ENCODE data around the gene LGALS1.

Gene LGALS1

DNA sequence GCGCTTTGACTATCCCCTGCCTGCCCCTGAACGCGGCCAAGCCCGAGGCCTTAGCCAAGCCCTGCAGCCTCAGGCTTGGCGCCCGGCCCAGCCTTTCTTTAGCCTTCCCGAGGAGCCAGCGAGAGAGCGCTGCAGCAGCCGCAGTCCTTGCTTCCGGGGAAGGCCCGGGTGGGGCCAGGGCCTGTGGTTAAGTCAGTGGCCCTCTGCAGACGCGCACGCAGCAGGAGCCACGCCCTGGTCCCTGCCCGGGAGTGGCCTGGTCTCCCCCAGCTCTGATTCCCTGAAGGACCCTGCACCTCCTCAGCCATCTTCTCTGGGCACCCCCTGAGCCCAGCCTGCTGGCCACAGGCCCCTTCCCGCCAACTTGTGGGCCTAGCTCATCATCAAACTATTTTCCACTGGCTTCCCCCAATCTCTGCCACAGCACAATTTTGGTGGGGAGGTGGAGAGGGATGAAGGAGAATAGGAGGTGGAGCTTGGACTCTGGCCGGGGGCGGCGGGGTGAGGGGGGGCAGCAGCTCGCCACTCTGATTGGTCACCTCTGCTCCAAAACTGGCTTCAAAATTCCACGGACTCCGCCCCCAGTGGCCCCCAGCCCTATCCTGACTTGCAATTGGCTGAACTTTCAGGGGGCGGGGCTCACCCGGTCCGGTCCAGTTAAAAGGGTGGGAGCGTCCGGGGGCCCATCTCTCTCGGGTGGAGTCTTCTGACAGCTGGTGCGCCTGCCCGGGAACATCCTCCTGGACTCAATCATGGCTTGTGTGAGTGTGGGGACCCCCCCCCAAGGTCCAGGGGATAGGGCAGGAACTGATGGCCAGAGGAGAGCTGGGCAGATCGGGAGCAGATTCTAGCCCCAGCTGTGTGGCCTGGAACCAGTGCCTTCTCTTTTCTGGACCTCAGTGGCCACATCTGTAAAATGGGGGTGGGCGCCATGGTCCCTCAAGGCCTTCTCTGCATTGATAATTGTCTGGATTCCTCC is at the start of gene LGALS1:
LGALS1 (plus strand) TSS at position 686 of the 979 bp plus-strand sequence; CDS start at position 753, 67 bp downstream.
- peaks cover 27% of the 10 kb centered on the region for H3K36me3 ChIP-seq (replicated peaks)
- H3K27me3 ChIP-seq (replicated peaks), result no peaks in the 10 kb centered on the region
- peak within 1 kb of the TSS; percentile 93 for H3K4me3 ChIP-seq (ENCODE audit: low read depth, low read length)
- TF ChIP-seq, protein P1, sequence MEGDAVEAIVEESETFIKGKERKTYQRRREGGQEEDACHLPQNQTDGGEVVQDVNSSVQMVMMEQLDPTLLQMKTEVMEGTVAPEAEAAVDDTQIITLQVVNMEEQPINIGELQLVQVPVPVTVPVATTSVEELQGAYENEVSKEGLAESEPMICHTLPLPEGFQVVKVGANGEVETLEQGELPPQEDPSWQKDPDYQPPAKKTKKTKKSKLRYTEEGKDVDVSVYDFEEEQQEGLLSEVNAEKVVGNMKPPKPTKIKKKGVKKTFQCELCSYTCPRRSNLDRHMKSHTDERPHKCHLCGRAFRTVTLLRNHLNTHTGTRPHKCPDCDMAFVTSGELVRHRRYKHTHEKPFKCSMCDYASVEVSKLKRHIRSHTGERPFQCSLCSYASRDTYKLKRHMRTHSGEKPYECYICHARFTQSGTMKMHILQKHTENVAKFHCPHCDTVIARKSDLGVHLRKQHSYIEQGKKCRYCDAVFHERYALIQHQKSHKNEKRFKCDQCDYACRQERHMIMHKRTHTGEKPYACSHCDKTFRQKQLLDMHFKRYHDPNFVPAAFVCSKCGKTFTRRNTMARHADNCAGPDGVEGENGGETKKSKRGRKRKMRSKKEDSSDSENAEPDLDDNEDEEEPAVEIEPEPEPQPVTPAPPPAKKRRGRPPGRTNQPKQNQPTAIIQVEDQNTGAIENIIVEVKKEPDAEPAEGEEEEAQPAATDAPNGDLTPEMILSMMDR (IDR thresholded peaks at IDR 0.05; ENCODE audit: low read depth, low read length, missing control alignments), result peak; percentile 33
- in situ Hi-C loops (cut with HindIII; ENCODE audit: low pct_ligation_motif_present, low sequenced_read_pairs), result no loop called here
- peak within 1 kb of the TSS; percentile 79 for H3K27ac ChIP-seq
- DNase-seq, result peak; percentile 97

DNA sequence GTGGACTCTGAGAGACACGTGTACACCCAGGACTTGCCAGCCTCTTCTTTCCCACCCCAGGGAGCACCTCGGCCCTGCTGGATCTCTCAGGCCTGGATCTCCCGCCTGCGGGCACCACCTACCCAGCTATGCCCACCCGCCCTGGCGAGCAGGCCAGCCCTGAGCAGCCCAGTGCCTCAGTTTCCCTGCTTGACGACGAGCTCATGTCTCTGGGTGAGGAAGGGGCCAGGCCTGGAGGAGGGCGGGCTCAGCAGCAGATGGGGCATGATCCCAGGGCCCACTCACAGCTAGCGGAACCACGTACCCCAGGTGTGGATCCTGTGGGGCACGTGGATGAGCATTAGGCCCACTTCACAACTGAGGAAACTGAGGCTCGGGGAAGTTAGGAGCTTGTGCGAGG is 49.7 kb upstream of the LGALS1 start:
- Histone ChIP-seq H3K36me3 (replicated peaks) (peaks cover 8% of the 10 kb centered on the region), H3K27me3 (replicated peaks) (no peaks in the 10 kb centered on the region), H3K4me3 (ENCODE audit: low read depth, low read length) (no peak overlapping the region), H3K27ac (no peak overlapping the region)
- TF ChIP-seq, protein P1 (IDR thresholded peaks at IDR 0.05; ENCODE audit: low read depth, low read length, missing control alignments), result no peak
- in situ Hi-C loops (cut with HindIII; ENCODE audit: low pct_ligation_motif_present, low sequenced_read_pairs), result no loop called here
- no peak for DNase-seq

DNA sequence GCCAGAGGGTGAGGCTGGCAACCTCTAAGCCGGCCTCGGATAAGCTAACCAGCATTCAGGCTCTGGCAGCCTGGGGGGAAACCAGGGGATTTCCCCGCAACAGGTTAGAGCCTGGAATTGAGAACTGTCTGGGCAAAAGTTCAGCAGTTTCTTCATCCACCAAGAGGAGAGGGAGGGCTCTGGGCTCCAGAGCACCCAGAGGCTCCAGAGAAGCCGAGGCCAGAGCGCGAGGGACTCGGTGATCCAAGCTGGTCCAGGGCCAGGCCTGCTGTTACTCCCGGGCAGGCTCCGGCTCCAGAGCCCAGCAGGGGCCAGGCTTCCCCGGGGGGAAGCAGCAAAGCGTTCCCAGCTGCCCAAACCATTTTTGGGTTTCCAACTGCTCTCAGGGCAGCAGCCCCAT is 49.3 kb upstream of the LGALS1 start:
- H3K36me3 ChIP-seq (replicated peaks), result peaks cover 7% of the 10 kb centered on the region
- H3K4me3 ChIP-seq (ENCODE audit: low read depth, low read length), result no peak overlapping the region
- DNase-seq, result no peak
- TF ChIP-seq, protein P1 (IDR thresholded peaks at IDR 0.05; ENCODE audit: low read depth, low read length, missing control alignments), result no peak
- no peaks in the 10 kb centered on the region for H3K27me3 ChIP-seq (replicated peaks)
- H3K27ac ChIP-seq, result no peak overlapping the region
- in situ Hi-C loops (cut with HindIII; ENCODE audit: low pct_ligation_motif_present, low sequenced_read_pairs), result no loop called here

DNA sequence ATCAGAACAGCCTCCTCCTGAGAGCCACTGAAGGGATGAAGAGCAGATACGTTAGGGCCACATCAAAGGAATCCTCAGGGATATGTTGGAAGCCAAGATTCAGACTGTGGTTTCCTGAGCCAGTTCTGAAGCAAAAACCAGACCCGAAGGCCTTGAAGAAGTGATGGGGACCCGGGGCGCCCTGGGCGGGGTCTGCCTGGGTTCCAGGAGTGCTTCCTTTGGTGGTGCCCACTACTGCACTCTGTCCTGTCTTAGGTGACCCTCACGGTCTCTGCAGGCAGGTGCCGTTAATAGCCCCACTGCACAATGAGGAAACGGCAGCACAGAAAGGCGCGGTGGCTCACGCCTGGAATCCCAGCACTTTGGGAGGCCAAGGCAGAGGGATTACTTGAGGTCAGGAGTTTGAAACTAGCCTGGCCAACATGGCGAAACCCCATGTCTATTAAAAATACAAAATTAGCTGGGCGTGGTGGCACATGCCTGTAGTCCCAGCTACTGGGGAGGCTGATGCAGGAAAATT is 48.8 kb upstream of the LGALS1 start:
- Histone ChIP-seq H3K36me3 (replicated peaks) (peaks cover 3% of the 10 kb centered on the region), H3K4me3 (ENCODE audit: low read depth, low read length) (no peak overlapping the region), H3K27me3 (replicated peaks) (no peaks in the 10 kb centered on the region), H3K27ac (no peak overlapping the region)
- in situ Hi-C loops (cut with HindIII; ENCODE audit: low pct_ligation_motif_present, low sequenced_read_pairs), result no loop called here
- no peak for DNase-seq
- TF ChIP-seq, protein P1 (IDR thresholded peaks at IDR 0.05; ENCODE audit: low read depth, low read length, missing control alignments), result no peak

DNA sequence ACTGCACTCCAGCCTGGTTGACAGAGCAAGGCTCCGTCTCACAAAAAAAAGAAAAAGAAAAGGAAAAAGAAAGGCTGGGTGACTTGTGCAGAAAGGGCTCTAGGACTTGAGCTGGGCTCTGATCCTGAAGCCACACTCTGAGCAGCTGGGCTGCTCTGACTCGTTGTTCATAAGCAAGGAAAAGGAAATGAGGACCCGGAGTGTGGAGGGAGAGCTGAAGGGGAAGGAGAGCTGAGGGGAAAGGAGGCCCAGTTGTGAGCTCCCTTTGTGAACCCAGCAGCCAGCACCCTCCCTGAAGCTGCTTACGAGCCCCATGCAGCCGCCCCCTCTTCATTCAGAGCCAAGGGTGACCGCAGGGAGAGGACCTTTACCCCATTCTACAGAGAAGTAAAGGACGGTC is 48.3 kb upstream of the LGALS1 start:
- in situ Hi-C loops (cut with HindIII; ENCODE audit: low pct_ligation_motif_present, low sequenced_read_pairs), result no loop called here

More for the DNA sequence above, 48.3 kb upstream of the LGALS1 start:
- DNase-seq, result no peak
- TF ChIP-seq, protein P1 (IDR thresholded peaks at IDR 0.05; ENCODE audit: low read depth, low read length, missing control alignments), result no peak
- Histone ChIP-seq H3K27me3 (replicated peaks) (no peaks in the 10 kb centered on the region), H3K36me3 (replicated peaks) (peaks cover 3% of the 10 kb centered on the region), H3K27ac (no peak overlapping the region), H3K4me3 (ENCODE audit: low read depth, low read length) (no peak overlapping the region)
